ENCODE measurements around the gene THSD4.
"Not testable (repeated sequence)": the region's sequence is repeated elsewhere in the genome, so short reads cannot be mapped to it uniquely, and the experiment has no call there.

Gene THSD4

DNA sequence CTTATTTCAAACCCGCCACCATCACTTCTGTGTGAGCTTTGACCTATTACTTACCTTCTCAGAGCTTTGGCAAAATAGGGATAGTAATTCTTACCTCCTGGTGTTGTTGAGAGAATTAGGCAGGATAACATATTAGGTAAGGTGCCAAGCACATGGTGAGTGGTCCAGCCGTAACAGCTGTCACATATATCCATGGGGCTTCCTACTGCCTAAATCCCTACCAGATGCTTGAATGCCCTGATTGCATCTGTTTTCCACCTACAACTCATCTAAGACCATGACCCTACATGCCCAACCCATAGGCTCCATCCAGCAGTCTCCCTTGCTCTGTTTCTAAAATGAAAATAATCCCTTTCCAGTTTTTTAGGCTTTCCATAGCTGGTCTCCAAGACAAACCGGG, 532.8 kb downstream of the THSD4 start:
- DNase-seq, result no peak

DNA sequence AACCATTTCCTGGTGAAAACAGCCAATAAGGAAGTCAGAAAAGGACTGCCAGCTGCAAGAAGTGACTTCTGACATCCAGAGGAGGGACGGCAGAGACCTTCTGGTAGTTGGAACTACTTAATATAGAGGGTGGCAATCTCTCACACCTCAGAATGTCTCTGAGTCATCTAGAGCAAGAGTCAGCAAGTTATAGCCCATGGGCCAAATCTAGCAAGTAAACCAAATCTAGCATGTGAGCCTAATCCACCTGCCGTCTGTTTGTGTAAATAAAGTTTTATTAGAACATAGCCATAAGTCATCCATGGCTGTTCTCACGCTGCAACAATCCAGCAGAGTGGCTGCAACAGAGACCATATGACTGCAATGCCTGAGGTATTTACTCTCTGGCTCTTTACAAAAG, 534.6 kb downstream of the THSD4 start:
- no peak for DNase-seq

DNA sequence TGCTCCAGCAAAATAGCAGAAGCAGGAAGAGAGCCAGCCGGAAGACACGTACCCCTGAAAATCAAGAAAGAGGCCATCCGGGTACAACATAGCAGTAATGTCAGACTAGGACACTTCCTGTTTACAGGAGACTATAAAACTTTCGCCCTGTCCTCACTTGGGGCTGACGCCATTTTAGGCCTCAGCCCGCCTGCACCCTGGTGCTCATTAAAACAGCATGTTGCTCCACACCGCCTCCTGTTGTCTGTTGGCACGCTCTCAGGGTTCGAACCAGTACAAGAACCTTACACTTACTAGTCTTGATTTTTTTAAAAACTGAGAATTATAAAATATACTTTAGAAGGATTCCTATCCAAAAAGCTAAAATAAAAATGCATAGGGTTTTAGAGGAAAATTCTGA, 535.3 kb downstream of the THSD4 start:
- no peak for DNase-seq

DNA sequence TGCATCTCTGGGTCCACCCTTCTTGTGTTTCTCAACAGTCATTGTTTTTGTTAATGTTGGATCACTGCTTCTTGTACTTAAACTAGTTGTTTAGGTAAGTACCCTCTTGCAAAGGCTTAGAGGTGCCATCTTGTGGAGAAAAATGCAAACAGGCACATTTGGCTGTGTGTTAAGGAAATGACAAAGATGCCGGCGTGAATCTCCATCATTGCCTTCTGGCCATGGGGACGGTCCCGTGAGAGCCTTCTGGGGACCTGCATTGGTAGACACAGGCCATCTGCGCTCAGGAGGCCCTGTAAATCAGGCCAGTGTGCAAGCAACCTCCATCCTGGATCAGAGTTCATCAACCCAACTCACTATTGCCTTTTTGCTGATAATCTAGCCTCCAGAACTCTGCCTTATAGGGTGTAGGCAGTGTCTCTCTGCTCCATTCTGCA, 536.5 kb downstream of the THSD4 start:
- peak; percentile 29 to 56 for DNase-seq

DNA sequence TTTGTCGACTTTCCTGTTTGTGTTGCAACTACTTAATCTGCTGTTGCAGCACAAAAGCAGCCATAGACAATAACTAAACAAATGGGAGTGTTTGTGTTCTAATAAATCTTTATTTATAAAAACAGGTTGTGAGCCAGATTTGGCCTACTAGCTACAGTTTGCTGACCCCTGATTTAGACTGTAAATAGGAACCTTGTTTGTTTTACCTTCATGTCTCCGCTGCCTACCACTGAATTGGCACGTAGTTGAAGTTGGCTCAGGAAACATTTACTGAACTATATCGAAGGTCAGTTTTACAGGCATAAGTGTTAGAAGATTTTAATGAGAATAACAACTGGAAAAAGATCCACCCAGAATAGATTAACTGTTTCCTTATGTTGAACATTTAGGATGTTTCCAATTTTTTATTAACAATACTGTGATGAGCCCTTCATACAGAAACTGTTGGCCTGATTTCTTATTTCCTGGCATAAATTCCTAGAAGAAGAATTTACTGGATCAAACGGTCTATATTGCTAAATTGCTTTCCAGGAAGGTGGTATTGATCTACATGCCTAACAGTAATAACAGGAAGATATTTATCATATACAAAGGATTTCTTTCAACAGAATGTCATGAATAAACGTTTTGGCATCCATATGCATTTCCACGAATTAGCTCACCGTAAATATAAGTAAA, 538.9 kb downstream of the THSD4 start:
- DNase-seq, result peak; percentile 7 to 54

DNA sequence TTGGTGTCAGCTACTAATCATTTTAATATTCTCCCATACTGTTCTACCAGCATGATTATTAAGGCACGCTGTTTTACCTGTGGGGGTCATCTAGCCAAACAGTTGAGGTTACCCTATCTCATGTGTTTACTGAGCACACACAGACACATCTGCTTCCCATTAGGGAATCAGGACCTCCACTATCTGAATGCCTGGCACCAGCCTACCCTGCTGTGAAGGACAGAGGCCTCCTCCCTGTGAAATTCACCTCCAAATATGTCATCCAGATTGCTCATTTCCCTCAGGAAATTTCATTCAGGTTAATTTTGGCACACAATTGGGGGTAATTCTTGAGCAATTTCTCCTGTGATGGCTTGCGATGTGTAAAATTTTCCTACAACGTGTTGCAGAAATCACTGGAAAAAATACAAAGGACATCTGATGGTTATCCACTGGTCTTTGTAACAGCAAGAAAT, 539.5 kb downstream of the THSD4 start:
- peak; percentile 33 to 73 for DNase-seq

DNA sequence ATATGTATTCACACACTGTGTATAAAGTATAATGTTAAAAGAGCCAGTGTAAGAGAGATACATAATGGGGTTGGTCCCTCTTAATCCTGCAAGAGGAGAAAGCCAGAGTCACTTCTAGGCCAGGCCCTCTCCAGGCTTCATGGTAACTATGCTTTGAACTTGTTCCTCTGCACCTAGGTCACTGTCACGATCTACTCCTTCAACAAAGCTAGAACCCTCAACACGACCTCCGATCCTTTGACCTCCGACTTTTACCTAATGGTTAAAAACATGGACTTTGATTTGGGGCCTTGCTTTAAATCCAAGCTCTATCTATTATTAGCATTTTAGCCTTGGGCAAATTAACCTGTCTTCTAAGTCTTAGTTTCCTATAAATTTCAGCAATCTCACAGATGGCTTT, 541.2 kb downstream of the THSD4 start:
- DNase-seq, result no peak

DNA sequence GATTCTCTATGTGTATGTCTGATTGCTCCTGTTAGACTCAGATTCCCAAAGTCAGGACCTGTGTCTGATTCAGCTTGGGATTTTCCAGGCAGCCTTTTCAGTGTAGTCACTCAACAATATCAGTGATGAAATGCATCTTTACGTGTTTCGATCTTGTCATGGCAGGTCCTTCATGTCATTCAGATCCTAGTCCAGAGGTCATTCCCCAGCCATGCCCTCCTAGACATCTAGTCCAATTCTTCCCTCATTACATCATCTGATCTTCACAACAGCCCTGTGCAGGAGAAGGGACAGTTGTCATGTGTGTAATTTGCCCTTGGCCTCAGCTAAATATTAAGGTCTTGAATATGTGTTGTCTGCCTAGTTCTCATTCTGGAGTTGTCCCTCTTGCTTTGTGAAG, 541.9 kb downstream of the THSD4 start:
- no peak for DNase-seq

DNA sequence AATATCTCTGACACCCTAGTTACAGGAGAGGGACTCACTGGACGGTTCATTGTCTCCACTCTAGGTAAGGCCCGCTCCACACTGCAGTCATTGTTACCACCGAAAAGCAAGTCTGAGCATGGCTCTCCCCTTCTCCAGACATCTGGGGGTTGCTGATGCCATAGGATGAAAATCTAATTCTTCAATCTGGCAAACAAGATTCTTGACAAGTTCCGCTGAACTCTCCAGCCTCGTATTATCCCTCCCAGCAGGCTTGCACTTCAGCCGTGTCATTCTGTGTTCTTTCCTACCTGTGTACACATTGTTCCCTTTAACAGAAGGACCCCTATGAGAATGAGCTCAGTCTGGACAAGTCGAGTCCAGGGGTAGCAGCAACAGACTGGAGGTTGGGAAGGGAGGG, 542.8 kb downstream of the THSD4 start:
- DNase-seq, result no peak

DNA sequence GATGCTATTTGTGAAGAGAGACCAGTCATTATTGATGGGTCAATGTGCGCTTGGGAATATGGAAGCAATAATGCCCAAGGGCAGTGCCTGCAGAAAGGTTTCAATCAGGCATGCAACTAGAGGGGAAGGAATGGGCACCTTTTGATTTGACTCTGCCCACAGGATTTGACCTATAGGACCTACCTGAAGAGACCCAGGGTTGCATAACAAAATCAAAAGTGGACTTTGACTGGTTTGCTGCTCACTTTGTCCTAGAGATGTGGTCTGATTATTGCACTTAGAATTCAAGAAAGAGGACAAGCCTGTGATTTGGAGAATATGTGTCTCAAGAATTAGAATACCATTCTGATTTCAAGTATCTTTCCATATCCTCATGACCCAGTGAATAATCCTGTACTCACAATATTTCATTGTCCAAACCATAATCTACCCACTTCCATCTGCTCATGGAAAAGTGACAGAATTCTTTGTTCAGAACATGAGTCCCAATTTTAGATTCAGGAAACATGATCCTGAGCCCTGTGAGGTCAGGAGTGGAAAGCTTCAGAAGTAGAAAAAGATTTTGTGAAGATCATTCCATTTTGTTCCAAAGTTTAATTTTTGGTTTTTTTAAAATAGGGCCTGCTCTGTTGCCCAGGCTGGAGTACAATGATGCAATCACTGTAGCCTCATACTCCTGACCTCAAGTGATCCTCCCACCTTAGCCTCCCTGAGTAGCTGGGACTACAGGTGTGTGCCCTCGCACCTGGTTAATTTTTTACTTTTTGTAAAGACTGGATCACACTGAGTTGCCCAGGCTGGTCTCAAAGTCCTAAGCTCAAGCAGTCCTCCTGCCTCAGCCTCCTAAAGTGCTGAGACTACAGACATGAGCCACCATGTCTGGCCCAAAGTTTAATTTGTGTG, 543.8 kb downstream of the THSD4 start:
- DNase-seq, result no peak

DNA sequence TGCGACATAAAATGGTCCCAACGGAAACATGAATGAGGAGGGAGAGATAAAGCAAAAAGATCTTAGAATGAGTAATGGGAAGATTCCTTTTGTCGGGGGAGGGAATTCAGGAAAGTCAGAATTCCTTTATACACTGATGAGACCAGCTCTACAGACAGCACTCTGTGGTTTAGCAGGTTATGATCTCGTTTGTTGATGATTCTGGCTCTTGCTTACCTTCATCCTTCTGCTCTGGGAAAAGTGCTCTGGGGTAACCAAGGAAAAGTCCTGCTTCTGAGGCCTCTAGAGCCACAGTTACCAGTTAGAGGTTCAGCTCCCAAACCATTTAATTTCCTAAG, 544.4 kb downstream of the THSD4 start:
- DNase-seq, result no peak

DNA sequence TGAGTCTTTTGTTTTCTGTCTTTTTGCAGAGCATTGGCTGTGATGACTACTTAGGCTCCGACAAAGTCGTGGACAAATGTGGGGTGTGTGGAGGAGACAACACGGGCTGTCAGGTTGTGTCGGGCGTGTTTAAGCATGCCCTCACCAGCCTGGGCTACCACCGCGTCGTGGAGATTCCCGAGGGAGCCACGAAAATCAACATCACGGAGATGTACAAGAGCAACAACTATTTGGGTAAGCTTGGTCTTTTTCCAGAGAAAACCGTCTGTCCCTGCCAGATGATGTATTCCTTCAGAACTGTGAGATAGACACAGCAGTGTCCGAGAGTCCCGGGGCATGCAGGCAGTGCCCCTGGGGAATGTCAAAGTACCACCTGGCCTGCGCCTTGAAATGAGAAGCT, 545.2 kb downstream of the THSD4 start:
- no peak for DNase-seq

DNA sequence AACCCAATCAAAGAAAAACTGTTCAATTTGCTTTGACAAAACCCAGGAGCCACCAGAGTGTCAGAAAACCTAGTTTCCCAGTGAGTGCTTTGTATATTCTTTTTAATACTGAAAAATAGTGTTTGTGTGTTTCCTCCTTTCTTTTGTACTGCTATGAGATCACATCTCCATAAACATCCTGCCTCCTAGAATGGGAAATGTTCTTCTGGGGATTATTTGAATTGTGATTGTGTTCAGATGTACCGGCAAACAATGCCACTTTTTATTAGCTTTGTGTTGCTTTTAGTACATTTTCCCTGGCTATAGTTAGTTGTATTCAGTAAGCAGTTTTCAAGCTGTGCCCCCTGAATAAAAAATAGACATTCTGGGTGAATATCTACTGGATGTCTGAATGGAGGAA, 547.0 kb downstream of the THSD4 start:
- DNase-seq, result peak; percentile 26 to 30

DNA sequence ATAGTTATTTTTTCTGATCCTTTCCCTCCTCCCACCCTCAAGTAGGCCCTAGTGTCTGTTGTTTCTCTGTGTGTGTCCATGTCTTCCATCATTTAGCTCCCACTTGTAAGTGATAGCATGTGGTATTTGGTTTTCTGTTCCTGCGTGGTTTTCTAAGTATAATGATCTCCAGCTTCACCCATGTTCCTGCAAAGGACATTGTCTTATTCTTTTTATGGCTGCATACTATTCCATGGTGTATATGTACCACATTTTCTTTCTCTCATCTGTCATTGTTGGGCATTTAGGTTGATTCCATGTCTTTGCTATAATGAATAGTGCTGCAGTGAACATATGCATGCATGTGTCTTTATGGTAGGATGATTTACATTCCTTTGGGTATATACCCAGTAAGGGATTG, 549.4 kb downstream of the THSD4 start:
- DNase-seq, result no peak

DNA sequence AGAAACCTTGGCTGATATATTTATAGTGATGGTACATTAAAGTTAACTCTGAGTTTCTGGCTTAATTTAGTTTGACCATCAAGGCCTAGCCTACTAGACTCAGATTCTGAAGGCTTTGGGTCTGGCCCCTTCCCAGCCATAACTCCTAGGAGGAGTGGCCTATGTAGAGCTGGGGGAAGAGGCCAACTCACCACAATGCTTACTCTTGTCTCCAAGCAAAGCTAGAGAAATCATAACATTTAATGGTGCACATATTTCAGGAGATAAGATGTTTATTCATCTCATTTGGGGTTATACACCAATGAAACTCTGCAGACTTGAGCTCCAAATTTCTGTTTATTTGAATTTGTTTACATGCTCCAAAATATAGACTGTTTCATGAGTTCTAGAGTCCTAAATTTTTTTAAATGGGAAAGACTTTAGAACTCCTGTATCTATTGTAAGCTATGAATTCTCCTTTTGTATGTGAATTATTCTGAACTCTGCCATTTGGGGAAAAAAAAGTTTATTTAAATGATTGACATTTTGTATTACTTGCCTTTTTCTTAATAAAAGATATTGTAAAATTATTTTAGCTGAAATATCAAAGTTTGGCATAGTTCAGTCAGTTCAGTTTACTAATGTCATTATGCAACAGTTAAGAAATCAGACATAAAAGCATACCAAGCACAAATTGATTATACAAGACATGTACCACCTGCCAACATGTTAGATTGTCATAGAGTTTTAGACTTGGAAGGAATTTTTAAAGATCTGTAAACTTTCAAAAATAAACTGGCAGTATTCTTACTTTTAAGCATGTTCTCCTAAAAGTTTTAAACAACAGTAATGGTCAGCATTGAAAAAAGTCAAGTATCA, 551.7 kb downstream of the THSD4 start:
- no peak for DNase-seq

DNA sequence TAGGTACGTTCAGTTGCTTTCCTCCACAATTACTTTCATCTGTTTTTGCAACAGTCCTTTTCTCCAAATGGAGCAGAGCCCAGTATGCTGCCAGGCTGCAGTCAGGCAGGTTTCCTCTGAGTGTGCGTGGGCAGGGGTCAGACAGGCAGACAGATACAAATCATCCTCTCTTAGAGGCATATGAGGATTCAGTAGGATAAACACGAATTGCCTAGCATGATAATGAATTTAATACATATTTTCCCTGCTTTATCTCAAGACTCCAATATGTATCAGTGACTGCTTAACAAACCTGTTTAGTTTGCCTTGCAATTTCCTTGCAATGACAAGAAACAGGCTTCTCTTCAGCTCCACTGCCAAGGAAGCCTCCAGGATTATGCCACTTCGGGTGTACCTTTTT, 554.4 kb downstream of the THSD4 start:
- no peak for DNase-seq

DNA sequence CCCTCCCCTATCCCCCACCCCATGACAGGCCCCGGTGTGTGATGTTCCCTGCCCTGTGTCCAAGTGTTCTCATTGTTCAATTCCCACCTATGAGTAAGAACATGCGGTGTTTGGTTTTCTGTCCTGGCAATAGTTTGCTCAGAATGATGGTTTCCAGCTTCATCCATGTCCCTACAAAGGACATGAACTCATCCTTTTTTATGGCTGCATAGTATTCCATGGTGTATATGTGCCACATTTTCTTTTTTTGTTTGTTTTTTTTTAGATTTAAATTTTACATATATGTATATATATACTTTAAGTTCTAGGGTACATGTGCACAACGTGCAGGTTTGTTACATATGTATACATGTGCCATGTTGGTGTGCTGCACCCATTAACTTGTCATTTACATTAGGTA, 555.0 kb downstream of the THSD4 start:
- DNase-seq, result not testable (repeated sequence)

DNA sequence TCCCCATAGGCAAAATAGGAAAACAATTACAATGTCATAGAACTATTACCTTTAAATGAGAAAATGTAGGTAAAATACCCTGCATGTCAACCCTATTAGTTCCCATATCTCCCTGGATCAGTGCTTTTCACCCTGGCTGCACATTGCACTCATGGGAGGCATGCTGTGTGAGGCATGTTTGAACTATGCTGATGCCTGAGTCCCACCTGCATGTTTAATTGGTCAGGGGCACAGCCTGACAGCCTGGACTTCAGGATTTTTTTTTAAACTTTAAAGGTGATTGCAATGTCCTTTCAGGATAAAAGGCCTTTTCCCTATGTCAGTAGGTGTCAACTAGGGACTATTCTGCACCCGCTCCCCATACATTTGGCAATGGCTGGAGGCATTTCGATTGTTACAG, 559.1 kb downstream of the THSD4 start:
- no peak for DNase-seq

DNA sequence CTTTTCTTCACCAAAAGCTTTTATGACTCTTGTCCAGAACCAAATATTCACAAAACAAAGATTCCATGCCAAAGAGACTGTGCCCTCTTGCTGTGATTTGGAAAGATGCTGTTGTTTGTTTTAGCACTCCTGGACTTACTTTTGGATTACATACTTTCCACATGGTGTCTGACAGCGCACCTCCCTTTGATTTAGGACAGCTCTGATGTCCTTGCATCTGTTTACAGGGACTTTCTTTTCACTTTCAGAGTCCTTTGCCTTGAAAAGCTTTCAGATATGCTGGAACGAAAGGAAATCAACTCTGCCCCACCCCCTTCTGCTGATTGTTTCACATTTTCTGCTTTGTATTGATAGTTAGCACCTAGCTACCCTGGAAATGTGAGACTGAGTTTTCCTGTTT, 562.1 kb downstream of the THSD4 start:
- no peak for DNase-seq

DNA sequence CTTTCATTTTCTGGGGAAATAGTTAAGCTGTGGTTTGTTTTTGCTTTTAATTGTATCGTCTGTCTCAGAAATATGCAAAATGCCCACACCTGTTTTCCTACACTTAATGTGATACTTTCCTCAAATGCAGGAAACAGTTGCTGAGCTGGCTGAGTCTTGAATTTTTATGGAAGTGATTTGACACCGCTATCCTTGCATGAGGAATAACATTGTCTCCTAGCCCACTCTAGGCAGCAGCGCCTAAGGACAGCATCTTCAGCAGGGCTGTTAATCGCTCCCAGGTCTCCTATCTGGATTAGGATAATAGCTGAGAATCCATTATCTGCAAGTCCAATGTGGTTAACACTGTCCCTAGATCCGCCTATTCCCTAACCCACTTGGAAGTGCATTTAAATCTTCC, 562.5 kb downstream of the THSD4 start:
- no peak for DNase-seq

DNA sequence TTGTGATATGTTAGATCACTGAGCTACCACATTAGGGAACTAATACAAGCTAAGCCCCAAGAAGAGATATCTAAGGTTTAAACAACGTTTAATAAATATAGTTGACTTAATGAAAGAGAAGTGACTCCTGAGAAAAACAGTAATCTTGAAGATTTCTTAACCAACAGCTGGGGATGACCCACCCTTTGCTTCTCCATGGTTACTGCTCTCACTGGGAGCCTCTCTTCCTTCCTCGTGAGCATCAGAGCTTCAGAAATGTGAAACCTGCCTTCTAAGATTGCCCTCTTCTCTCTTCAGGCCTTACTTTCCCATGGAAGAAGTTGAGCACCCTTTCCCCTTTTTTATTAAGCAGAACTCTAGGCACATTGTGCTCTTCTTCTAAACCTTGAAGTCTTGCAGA, 562.9 kb downstream of the THSD4 start:
- no peak for DNase-seq

DNA sequence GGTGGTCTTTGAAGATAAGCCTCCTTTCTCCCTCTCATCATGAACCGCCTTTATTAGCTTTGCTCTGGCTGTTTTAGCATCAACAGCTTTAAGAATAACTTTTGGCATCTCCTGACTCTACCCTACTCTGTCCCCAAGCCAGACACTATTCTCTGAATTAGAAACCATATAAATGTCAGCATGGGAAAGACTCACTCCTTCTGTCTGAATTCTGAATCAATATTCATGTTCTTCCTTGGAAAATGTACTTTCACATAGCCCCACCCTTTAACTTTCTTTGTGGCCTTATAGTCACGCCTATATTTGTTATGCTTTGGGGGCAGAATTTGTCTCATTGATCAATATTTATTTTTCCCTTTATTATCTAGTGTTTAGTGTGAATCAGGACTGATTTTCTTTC, 563.3 kb downstream of the THSD4 start:
- DNase-seq, result no peak

DNA sequence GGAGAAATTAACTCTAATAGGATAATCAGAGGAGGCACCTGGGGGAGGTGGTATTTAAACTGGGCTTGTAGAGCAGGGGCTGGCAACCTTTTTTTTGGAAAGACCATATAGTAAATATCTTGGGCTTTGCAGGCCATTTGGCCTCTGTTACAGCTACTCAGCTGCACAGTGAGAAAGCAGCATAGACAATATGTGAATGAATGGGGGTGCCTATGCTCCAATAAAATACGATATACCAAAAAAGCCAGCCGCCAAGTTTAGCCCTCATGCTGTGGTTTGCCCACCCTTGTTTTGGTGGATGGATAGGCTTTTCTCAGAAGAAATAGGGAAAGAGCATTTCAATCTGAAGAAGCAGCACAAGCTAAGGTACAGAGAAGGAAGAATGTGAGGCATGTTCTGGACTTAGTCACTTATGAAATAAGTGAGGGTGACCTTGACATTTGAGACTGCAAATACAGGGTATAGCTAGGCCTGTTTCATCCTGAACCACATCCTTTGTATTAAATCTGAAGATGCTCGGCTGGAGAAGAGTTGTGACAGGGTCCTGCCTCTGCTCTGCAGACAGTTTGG, 564.0 kb downstream of the THSD4 start:
- no peak for DNase-seq

Data from NCI-H2081 (cell line).